Keratinocyte (primary cell): ENCODE measurements around the gene ECHDC3.

Experiments used
- EZH2 ChIP-seq: IDR thresholded peaks from one replicate; pipeline ENCODE4 v1.6.1; 2012; ENCODE audit warnings: inconsistent platforms, mild to moderate bottlenecking, low read length, moderate library complexity
- TF ChIP-seq, protein P1 (sequence below), 3 experiments: IDR thresholded peaks in 1 of 3; conservative IDR thresholded peaks in 1 of 3; optimal IDR thresholded peaks in 1 of 3; 2 replicates in 2 of 3; 3 replicates in 1 of 3; pipeline versions ENCODE3 to v1.5.1; 2011; ENCODE audit warnings: low read length in 3 of 3, mild to moderate bottlenecking in 3 of 3, moderate library complexity in 2 of 3, control low read depth in 1 of 3, inconsistent platforms in 1 of 3; ENCODE audit not compliant: insufficient read depth in 2 of 3; ENCODE audit errors: extremely low read depth in 1 of 3

DNA sequence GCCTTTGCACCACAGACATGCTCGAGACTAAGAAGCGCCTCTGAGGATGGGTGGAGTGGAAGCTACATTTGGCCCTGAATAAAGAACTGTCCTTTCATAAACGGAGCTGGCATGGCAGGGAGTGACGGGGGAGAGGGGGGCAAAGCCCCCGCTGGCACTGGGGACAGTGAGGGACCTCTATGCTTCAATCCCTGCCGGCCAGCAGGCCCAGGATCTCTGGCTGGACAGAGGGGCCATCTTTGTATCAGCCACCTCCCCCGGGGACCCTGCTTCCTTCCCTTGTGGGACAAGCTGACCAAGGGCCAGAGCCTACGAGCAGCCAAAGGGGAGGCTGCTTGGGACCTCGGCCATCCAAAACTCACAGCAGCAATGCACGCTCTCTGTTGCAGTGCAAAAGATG is 28.2 kb upstream of the ECHDC3 start:
- no peak for TF ChIP-seq EZH2
- TF ChIP-seq, protein P1, sequence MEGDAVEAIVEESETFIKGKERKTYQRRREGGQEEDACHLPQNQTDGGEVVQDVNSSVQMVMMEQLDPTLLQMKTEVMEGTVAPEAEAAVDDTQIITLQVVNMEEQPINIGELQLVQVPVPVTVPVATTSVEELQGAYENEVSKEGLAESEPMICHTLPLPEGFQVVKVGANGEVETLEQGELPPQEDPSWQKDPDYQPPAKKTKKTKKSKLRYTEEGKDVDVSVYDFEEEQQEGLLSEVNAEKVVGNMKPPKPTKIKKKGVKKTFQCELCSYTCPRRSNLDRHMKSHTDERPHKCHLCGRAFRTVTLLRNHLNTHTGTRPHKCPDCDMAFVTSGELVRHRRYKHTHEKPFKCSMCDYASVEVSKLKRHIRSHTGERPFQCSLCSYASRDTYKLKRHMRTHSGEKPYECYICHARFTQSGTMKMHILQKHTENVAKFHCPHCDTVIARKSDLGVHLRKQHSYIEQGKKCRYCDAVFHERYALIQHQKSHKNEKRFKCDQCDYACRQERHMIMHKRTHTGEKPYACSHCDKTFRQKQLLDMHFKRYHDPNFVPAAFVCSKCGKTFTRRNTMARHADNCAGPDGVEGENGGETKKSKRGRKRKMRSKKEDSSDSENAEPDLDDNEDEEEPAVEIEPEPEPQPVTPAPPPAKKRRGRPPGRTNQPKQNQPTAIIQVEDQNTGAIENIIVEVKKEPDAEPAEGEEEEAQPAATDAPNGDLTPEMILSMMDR (optimal IDR thresholded peaks at IDR 0.05 in 1 of 3, IDR thresholded peaks at IDR 0.05 in 1 of 3, conservative IDR thresholded peaks at IDR 0.05 in 1 of 3; ENCODE audit: extremely low read depth in 1 of 3, insufficient read depth in 2 of 3, low read length in 3 of 3) = no peak
